HG03135 (cell line): ENCODE data around the gene VPS50.

Experiments used
- ATAC-seq: cut with Tn5 transposase; IDR thresholded peaks from one replicate; pipeline ENCODE4 v1.9.1; 2021; ENCODE audit warnings: mild to moderate bottlenecking, moderate library complexity; ENCODE audit not compliant: unreplicated experiment

The VPS50 gene

DNA sequence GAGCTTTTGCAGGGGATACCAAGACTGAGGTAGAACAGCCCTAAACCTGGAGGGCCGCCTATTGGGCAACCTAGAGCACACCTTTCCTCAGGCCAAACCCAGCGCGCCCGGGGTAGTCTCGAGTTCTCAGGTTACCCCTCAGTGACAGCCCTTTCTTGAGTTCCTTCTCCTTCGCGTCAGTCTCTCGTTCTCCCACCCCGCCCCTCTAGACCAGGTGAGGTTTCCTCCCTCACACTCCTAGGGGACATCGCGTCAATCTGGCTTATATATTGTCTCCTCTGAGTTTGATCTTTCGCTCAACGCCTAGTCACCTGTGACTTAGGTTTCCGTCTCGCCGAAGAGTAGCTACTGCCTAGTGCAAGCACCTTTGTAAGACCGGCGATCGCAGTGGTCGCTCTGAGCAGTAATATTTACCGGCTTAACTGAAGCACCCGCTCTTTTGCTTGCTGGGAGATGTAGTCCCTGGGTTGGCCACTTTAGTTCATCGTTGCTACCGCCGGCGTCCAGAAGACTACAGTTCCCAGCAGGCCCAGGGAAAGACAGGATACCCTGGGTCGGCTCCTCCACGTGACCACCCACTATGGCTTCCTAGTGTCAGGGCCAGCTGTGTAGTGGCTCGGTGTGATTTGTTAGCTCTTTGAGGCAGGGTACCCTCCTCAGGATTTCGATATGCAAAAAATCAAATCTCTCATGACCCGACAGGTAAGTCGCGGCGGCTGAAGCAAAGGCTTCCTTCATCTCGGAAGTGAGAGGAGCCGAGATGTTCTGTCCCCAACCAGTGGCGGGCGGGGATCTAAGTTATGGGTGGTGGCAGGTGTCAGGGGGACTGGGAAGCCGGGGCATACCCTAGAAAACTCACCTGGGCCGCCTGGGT is at the start of gene VPS50:
Gene VPS50, plus strand, starts transcription at position 568 of the 874 bp plus-strand sequence. Its CDS starts 102 bp downstream, at position 670.
- peak; percentile 99 for ATAC-seq

- ATAC-seq: no peak
Measured at GRCh38 chr7:93185303-93186027, 46.7 kb upstream of the VPS50 start.

DNA sequence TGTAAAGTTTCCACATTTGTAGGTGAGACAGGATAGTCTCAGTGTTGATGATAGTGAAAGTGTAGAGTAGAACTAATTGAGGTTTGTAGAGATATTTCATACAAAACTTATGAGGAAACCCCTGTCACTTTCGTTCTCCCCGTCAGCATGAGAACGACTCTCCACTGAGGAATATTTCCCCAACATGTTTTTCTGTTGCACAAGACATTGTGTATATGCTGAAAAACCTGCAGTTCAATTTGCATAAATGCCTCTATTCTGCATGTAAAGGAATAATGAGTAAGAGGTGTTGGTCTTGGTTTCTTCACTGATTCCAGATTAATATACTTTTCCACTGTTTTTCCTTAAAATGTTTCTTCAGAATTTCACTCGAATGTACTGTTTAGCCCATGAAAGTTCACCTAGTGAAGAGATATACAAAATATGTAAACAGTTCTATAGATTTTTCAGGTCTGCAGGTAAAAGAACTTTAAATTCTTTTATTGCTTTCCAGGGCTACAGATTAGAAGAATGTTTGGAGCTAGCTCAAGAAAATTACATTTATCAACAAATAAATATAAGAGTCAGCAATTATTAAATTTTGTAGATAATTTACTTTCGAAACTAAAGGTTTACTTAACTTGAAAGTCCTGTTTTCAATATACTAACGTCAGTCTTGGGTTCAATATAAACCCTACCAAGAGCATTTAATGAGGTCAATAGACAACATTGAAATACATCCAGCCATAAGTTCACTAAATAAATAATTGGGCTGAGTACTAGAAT is 43.1 kb upstream of the VPS50 start:
- ATAC-seq: no peak

DNA sequence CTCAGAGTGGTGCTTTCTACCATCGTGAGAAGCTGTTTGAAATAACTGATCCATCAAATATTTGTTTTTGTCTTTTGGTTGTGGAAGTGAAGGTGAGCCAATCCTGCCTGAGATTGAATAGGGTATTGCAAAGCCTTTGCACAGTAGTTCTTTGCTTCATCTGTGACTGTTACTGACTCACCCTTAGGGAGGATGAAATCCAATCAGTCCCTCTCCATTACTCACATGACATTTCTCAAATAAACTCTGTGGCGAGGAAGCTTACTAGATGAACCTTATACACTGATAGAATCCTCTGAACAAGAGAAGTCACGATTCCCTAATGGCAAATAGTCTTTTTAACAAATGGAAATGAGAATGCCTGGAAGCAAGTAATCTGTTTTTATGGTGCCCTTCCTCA is 37.8 kb upstream of the VPS50 start:
- no peak for ATAC-seq

- ATAC-seq: no peak
Measured at GRCh38 chr7:93196336-93196735, 35.8 kb upstream of the VPS50 start.

DNA sequence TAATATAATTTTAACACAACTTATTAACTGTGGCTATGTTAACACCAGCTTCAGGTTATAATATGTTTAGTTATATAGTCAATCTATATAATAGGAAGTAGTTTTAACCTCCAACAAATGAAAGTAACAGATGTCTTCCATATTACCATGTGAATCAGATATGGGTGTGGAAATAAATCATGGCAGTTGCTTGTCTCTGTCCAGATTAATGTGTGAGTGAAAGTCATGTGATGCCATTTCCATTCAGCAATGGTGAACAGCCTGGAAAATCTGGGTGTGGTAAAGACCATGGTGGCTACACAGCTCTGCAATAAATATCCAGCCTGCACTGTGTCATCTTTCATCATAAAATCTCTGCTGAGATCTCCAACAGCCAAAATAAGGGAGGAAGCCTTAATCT is 33.7 kb upstream of the VPS50 start:
- no peak for ATAC-seq

- no peak for ATAC-seq
Measured at GRCh38 chr7:93202594-93203250, 29.4 kb upstream of the VPS50 start.

DNA sequence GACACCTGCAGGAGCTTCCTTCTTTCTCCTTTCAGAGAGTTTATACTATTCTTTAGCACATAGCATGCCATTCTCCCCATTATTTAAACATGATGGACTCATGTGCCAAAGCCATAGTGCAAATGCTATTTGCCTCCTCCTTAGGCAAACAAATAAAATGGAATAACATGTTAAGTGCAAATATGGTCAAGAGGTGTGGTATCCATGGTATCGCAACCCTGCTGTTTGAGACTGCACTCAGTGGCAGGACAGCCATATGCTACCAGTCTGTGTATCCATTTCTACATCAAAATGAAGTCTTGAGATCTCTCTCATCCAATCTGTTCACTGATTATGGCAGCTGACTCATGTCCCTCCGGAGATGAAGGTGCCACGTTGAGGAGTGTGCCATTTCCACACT is 28.7 kb upstream of the VPS50 start:
- no peak for ATAC-seq

DNA sequence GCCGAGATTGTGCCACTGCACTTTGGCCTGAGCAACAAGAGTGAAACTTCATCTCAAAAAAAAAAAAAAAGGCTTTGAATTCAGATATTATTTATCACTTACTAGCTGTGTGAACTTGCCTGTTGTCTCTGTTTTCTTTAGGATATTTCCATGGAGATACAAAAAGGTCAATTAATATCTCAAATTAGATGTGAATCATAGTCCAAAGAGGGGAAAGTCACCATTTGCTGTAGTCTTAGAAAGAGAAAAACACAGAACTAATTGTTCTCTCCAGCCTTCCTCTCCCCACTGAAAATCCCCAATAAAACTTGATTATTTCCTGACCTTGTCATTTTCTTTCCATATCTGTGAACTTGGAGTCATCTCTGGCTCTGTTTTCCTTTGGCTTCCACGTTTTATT is 27.1 kb upstream of the VPS50 start:
- ATAC-seq: no peak

DNA sequence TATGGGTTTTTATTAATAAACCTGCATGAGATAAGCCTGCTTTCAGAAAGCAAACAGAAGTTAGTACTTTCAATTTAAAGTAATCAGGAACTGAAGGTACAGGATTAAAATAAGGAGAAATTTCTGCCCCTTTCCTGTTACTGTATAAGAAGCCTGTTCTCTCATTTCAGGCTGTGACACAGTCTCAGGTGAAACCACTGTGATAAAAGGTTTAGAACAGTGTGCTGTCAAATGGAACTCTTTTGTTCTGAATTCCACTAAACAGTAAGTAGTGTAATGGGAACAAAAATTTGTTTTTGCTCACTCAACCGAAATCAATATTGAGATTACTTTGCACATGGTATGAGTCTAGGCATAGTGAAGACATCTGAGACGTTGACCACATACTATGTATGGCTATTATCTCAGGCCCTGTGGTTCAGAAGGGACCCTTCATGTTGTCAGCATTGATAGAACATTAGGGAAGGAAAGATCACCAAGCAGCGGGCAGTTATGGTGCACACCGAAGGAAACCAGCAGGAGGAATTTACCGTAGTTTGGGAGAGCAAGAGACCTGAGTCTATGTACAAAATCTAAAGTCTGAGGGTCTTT is 20.8 kb upstream of the VPS50 start:
- no peak for ATAC-seq

- no peak for ATAC-seq
Measured at GRCh38 chr7:93212881-93213280, 19.3 kb upstream of the VPS50 start.

GRCh38 chr7:93218997-93219827 is 13.0 kb upstream of the VPS50 start:
- no peak for ATAC-seq

DNA sequence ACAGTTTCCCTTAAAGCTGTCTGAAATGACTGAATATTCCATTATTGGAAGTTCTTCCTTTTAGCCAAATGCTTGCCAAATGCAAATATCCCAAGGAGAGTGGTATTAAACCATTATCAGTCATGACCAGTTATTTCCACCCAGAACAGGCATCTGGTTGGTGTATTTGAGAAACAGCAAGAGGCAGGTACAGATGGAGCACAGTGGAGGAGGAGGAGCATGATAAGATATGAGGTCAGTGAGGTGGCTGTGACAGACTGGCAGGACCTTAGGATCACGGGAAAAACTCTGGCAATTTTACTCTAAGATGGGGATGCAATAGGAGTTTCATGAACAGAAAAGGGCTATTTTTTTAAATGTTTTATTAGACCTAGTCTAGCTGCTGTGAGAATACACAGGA is 12.3 kb upstream of the VPS50 start:
- no peak for ATAC-seq

GRCh38 chr7:93226310-93226709 is 5.9 kb upstream of the VPS50 start, which contains the start of gene HEPACAM2:
Gene HEPACAM2, minus strand, starts transcription at chr7:93226469.
- no peak for ATAC-seq

DNA sequence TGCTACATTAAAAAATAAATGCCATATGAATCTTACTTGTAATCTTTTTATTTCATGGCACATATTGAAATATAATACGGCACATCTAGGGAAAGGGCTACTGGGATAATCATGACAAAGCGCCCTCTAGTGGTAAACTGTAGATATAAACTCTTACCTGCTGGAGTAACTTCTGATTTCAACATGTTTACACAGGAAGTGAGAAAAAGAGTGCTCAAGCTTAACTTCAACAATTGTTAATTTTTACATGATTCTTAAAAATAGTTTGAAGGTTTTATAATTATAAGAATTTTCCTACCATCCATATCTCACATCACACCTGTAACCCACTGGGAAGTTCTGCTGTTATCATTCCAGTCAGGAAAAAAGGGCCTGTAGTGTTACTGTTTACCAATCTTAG is 3.9 kb upstream of the VPS50 start:
- ATAC-seq: no peak

GRCh38 chr7:93231259-93231658 is 907 bp upstream of the VPS50 start:
- no peak for ATAC-seq

GRCh38 chr7:93232673-93233018 is 480 bp downstream of the VPS50 start:
- no peak for ATAC-seq

GRCh38 chr7:93235541-93235940 is 3.4 kb downstream of the VPS50 start:
- no peak for ATAC-seq

- ATAC-seq: no peak
Measured at GRCh38 chr7:93238131-93238530, 6.0 kb downstream of the VPS50 start.

GRCh38 chr7:93238748-93239147 is 6.6 kb downstream of the VPS50 start:
- ATAC-seq: no peak
